SK-N-MC (cell line): ENCODE results near the gene SERBP1.

Source experiments
- EZH2 ChIP-seq: fragments of 200-600 bp; sonication (generic); IDR thresholded peaks from one replicate; pipeline ENCODE4 v1.6.1; 2017; ENCODE audit warnings: antibody characterized with exemption
- FOXP2 ChIP-seq: optimal IDR thresholded peaks from 2 replicates; pipeline ENCODE3; 2011; ENCODE audit warnings: mild to moderate bottlenecking, moderate library complexity; ENCODE audit not compliant: insufficient read depth; ENCODE audit errors: extremely low read length, control extremely low read depth
- POLR2AphosphoS5 ChIP-seq: IDR thresholded peaks from 2 replicates; pipeline ENCODE4 v1.6.1; 2012; ENCODE audit warnings: mild to moderate bottlenecking, low read depth, low read length, borderline replicate concordance

DNA sequence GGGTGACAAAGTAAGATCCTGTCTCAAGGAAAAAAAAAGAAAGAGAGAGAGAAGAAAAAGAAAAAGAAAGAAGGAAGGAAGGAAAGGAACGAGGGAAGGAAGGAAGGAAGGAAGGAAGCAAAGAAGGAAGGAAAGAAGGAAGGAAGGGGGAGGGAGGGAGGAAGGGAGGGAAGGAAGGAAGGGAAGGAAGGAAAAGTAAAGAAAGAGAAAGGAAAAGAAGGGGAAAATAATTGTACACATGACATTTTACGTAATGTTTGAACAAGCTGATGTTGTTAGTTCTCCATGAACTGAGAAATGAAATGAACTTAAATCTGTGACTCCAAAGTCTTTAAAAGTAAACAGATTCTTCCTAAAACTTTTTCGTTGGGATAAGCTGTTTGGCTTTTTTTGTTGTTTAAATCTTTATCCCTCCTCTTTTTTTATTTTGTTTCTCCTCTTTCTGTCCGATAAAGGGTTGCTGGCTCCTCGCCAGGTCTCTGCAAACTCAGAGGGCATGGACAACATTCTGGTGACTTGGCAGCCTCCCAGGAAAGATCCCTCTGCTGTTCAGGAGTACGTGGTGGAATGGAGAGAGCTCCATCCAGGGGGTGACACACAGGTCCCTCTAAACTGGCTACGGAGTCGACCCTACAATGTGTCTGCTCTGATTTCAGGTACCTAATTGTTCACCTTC lies 62.7 kb downstream of the SERBP1 start:
- TF ChIP-seq EZH2: no peak
- TF ChIP-seq POLR2AphosphoS5: no peak
- TF ChIP-seq FOXP2: no peak
